ENCODE measurements around the gene SMIM3.

SMIM3 gene

GRCh38 chr5:150789450-150789849 lies 10.9 kb downstream of the SMIM3 start:
- Histone ChIP-seq H3K27ac (ENCODE audit: extremely low read depth, low read depth, low read length) (no peak overlapping the region), H3K4me1 (ENCODE audit: control insufficient read depth, insufficient read depth, low read length) (peaks cover 7% of the 10 kb centered on the region; the same call in 1 of the 2 replicates), H3K9me3 (ENCODE audit: control insufficient read depth, insufficient read depth, low read depth, low read length) (no peaks in the 10 kb centered on the region), H3K36me3 (ENCODE audit: control insufficient read depth in 2 of 2, insufficient read depth in 1 of 2, low read length in 2 of 2) (no peaks in the 10 kb centered on the region; a peak in 1 of 3 replicates), H3K4me3 (ENCODE audit: low read depth, low read length) (no peak overlapping the region)
- ChIA-PET POLR2A (interaction anchor here (1.0 to 1.2 kb wide), 2 partner anchors 11 to 31 kb away, joined by 3 to 6 read pairs; partner anchors contain the start of genes DCTN4 and SMIM3), CTCF (interaction anchor here (1.1 to 4.7 kb wide), 4 partner anchors 10 to 229 kb away, joined by 3 to 37 read pairs (median 4); no protein-coding TSS in a partner anchor)
- TF ChIP-seq MEIS1 (CRISPR knock-in tag; IDR thresholded peaks at IDR 0.05; ENCODE audit: borderline replicate concordance) = no peak
- TF ChIP-seq ZNF501 (tag by site-specific recombination; IDR thresholded peaks at IDR 0.05) = no peak
- no peak for TF ChIP-seq ZNF335 (tag by site-specific recombination; conservative IDR thresholded peaks at IDR 0.05)
- TF ChIP-seq ZNF513 (tag by site-specific recombination; IDR thresholded peaks at IDR 0.05) = no peak
- no peak for TF ChIP-seq ZNF362 (tag by site-specific recombination; IDR thresholded peaks at IDR 0.05)
- TF ChIP-seq GFI1B (tag by site-specific recombination; IDR thresholded peaks at IDR 0.05) = no peak
- no peak for TF ChIP-seq ZBTB7A (tag by site-specific recombination; IDR thresholded peaks at IDR 0.05; ENCODE audit: low read depth)
- TF ChIP-seq ZNF629 (tag by site-specific recombination; IDR thresholded peaks at IDR 0.05) = no peak
- TF ChIP-seq ZNF639 (tag by site-specific recombination; IDR thresholded peaks at IDR 0.05) = no peak
- TF ChIP-seq ZNF660 (tag by site-specific recombination; IDR thresholded peaks at IDR 0.05) = no peak
- TF ChIP-seq TSHZ1 (tag by site-specific recombination; IDR thresholded peaks at IDR 0.05; ENCODE audit: borderline replicate concordance) = no peak
- no peak for TF ChIP-seq ZNF426 (tag by site-specific recombination; IDR thresholded peaks at IDR 0.05)
- TF ChIP-seq ZNF121 (tag by site-specific recombination; IDR thresholded peaks at IDR 0.05) = no peak

- H3K4me1 ChIP-seq (ENCODE audit: control insufficient read depth, insufficient read depth, low read length) = peaks cover 7% of the 10 kb centered on the region; the same call in 1 of the 2 replicates
- H3K27ac ChIP-seq (ENCODE audit: extremely low read depth, low read depth, low read length) = no peak overlapping the region
- no peak overlapping the region for H3K4me3 ChIP-seq (ENCODE audit: low read depth, low read length)
- TF ChIP-seq ATF2 (tag by site-specific recombination; IDR thresholded peaks at IDR 0.05; ENCODE audit: low read depth) = no peak
- TF ChIP-seq ZBTB17 (tag by site-specific recombination; IDR thresholded peaks at IDR 0.05) = peak; percentile 48; the same call in 1 of the 2 replicates
- 0 out of 2 replicates have a peak, but pooled peaks have one; percentile 31 for TF ChIP-seq ZNF394 (tag by site-specific recombination; IDR thresholded peaks at IDR 0.05; ENCODE audit: borderline replicate concordance)
- TF ChIP-seq ZFHX2 (tag by site-specific recombination; conservative IDR thresholded peaks at IDR 0.05) = 0 out of 2 replicates have a peak, but pooled peaks have one; percentile 11
- H3K36me3 ChIP-seq (ENCODE audit: control insufficient read depth in 2 of 2, insufficient read depth in 1 of 2, low read length in 2 of 2) = no peaks in the 10 kb centered on the region; a peak in 1 of 3 replicates
- ChIA-PET POLR2A (interaction anchor here (0.5 to 1.2 kb wide), 2 partner anchors 11 to 29 kb away, joined by 3 to 4 read pairs; partner anchors contain the start of gene SMIM3), CTCF (interaction anchor here (1.1 to 4.7 kb wide), 4 partner anchors 9 to 229 kb away, joined by 3 to 37 read pairs (median 4); no protein-coding TSS in a partner anchor)
- no peaks in the 10 kb centered on the region for H3K9me3 ChIP-seq (ENCODE audit: control insufficient read depth, insufficient read depth, low read depth, low read length)
Measured at GRCh38 chr5:150789943-150790611, 11.5 kb downstream of the SMIM3 start.
